Measurements from ENCODE around the gene MED20.
"Not testable (repeated sequence)": the region's sequence is repeated elsewhere in the genome, so short reads cannot be mapped to it uniquely, and the experiment has no call there.

MED20 gene, protein sequence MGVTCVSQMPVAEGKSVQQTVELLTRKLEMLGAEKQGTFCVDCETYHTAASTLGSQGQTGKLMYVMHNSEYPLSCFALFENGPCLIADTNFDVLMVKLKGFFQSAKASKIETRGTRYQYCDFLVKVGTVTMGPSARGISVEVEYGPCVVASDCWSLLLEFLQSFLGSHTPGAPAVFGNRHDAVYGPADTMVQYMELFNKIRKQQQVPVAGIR

GRCh38 chr6:41920921-41921711 lies at the start of gene MED20, which contains the start of gene BYSL:
TSS of gene MED20 (minus strand) at chr6:41921139. CDS start at chr6:41921018, 121 bp downstream.
TSS of gene BYSL (plus strand) at chr6:41921499. CDS start at chr6:41921563, 64 bp downstream.
- H3K4me3 ChIP-seq (ENCODE audit: low read depth, low read length): peak within 1 kb of the TSS; percentile 95
- peak; percentile 76 for DNase-seq (ENCODE audit: low read depth)

DNA sequence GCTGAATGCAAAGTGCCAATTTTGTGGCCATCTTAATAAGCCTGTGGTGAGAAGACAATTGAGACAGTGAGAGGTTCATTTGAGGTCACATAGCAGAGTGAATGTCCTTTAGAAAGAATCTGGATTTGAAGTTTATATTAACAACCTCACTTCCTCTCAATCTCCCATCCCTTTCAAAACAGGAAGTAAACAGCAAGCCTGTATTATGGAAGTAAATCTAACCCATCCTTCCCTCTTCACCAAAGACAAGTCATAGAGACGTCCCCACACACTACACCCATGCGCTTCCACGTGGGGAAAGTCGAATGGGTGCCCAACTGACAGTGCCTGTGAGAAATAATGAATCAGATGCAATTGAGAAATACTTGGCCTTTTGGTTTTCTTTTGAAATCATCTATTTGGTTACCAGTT lies 49.5 kb upstream of the MED20 start:
- H3K4me3 ChIP-seq (ENCODE audit: low read depth, low read length): no peak overlapping the region
- DNase-seq (ENCODE audit: low read depth): peak; percentile 11

DNA sequence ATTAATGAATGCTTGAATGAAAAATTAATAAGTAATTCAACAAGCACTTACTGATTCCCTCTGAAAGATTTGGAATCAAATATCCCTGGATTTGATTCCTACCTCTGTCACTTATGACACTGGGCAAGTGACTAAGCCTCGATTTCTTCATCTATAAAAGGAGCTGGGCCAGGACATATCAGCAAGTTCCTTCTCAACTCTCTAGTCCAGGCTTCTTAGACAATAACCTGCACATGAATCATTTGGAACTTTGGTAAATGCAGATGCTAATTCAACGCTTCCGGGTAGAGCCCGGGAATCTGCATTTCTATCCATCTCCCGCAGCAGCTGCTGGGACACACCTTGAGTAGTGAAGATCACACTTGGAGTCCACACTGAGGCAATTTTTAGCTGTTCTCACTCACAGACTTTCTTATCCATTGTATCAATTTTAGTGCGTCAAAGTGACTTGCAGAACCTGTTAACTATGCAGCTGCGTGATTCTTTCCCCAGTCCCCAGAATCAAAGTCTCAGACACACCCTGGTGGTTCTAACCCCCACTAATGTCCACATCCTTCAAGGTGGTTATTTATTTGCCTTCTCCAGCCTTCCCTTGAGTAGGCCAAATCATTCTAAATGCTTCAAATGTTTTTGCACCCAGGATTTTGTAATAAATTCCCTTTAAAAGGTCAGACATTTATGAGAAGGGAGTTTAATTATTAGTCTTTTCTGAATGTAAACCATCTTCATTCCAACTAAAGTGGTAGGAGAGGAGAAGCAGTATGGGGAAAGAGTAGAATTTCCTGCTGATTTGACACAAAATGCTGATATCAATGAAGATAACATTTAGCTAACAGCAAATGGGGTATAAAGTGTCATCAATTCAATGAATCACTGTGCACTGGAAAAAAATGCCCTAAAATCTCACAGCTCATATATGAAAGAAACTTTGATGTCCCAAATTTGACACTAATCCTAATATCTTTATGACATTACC lies 46.7 kb upstream of the MED20 start:
- no peak overlapping the region for H3K4me3 ChIP-seq (ENCODE audit: low read depth, low read length)
- DNase-seq (ENCODE audit: low read depth): no peak

GRCh38 chr6:41966961-41967311 lies 46.0 kb upstream of the MED20 start:
- DNase-seq (ENCODE audit: low read depth): no peak

DNA sequence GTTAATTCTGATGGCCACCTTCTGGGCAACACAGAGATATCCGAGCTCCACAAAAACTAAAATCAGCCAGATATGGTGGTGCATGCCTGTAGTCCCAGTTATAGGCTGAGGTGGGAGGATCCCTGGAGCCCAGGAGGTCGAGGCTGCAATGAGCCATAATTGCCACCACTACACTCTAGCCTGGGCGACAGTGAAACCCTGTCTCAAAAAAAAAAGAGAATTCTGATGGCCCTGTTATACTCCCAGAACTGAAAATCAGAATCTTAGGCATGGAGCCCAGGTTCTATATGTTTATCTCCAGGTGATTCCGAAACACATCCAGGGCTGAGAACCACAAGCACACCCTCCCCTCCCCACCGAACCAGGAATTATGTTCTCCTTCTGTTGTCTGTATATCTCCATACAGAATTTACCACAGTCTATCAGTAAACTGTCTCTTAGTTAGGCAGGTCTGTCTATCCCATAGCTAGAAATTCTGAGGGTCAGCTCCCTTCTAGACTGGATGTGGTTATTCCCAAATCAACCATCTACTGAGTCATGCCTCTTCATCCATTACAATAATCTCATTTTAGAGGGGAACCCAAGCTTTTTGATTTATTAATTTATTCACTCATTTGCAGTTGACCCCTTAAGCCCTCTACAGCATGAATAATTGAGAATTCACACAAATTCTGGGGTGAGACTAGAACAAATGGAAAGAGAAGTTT lies 45.4 kb upstream of the MED20 start:
- no peak overlapping the region for H3K4me3 ChIP-seq (ENCODE audit: low read depth, low read length)
- no peak for DNase-seq (ENCODE audit: low read depth)

More at GRCh38 chr6:41966961-41967311, 46.0 kb upstream of the MED20 start:
- no peak overlapping the region for H3K4me3 ChIP-seq (ENCODE audit: low read depth, low read length)

DNA sequence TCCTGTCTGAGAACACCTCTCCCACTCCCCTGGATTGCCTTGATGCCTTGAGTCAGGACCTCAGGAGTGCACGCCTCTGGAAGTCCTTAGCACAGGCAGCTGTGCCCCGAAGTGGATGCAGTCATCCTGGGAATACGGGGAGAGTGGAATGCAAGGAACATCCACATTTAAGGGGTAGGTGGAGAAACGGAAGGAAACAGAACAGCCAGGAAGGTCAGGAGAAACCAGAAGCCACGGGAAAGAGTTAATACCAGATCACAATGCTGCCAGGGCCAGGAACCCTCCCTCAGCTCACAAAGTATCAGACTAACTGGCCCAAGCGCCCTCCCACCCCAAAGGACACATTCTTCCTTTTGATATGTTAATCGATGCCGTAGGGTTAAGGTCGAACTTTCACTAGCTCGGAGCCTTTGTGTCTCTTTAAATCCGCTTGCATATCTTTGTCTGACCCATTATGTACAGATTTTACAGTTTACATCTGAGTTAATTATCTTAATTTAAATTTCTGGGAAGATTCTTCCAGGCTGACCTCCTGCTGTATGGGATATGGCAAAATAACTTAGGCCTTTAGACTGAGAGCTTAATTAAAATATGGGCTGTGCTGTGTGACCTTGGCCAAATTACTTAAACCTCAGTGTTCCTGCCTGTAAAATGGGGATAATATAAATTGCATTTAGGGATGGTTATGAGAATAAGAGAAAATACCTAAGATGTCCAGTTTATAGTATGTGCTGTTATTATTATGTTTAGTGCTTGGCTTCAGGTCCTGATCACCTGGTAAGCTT lies 44.7 kb upstream of the MED20 start:
- DNase-seq (ENCODE audit: low read depth): no peak
- H3K4me3 ChIP-seq (ENCODE audit: low read depth, low read length): no peak overlapping the region

DNA sequence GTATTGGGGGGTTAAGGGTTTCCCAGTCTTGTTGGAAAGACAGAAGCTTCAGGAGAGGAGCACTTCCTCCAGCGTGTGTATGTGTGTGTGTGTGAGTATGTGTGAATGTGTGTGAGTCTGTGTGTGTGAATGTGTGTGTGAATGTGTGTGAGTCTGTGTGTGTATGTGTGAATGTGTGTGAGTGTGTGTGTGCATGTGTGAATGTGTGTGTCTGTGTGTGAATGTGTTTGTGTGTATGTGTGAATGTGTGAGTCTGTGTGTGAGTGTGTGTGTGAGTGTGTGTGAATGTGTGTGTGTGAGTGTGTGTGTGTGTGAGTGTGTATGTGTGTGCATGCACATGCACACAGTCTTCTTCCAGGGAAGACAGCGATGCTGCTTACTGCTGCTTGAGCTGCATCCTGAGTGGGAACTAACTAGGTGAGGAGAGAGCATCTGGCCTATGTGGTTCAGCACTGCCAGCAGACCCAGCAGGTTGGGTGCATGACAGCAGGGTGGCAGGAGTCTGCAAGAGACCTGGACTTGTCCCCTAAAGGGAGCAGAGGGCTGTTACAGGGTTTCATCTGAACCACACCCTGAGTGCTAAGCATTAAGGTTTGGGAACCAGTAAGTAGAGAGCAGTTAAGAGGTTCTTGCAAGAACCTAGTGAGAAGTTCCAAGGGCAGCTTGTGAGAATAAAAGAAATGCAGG lies 43.4 kb upstream of the MED20 start:
- no peak overlapping the region for H3K4me3 ChIP-seq (ENCODE audit: low read depth, low read length)
- DNase-seq (ENCODE audit: low read depth): no peak

DNA sequence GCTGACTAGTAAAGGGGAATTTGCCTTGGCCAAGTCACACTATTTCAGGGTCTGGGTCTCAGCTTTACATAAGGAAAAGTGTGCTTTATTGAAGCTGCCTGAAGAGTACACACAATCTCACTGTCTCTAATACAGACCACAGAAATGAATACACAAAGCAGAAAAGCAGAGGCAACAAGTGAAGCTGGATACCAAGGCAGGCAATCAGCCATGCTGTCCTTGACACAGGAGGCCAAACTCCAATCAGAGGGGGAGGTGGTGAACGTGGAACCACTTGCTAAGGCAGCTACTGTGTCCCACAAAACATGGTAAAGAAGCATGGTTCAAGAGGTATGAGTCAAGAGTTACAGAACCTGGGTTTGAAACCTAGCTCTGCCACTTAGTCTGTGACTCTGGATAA lies 42.4 kb upstream of the MED20 start:
- no peak overlapping the region for H3K4me3 ChIP-seq (ENCODE audit: low read depth, low read length)
- DNase-seq (ENCODE audit: low read depth): no peak

GRCh38 chr6:41960028-41960427 lies 39.1 kb upstream of the MED20 start:
- no peak overlapping the region for H3K4me3 ChIP-seq (ENCODE audit: low read depth, low read length)

GRCh38 chr6:41958022-41958856 lies 37.3 kb upstream of the MED20 start:
- DNase-seq (ENCODE audit: low read depth): no peak
- H3K4me3 ChIP-seq (ENCODE audit: low read depth, low read length): no peak overlapping the region

More at GRCh38 chr6:41960028-41960427, 39.1 kb upstream of the MED20 start:
- DNase-seq (ENCODE audit: low read depth): no peak

DNA sequence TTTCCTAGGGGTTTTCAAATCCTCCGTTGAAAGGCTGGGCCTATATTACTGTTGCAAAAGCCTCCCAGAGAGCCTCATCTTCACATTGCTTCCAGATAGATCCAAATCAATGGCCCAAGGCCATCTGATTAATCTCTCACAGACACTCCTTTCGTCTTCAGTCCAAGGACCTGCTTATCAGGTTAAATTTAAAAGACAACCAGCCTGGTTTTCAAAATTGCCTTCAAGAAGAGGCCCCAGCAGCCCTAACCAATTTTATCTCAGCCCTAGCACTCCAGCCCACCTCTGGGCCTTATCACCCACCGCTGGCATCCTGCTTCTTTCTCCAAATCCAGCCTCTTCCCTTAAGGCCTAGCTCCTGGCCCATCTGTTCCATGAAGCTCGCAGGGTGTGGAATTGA lies 36.2 kb upstream of the MED20 start:
- no peak for DNase-seq (ENCODE audit: low read depth)
- no peak overlapping the region for H3K4me3 ChIP-seq (ENCODE audit: low read depth, low read length)

DNA sequence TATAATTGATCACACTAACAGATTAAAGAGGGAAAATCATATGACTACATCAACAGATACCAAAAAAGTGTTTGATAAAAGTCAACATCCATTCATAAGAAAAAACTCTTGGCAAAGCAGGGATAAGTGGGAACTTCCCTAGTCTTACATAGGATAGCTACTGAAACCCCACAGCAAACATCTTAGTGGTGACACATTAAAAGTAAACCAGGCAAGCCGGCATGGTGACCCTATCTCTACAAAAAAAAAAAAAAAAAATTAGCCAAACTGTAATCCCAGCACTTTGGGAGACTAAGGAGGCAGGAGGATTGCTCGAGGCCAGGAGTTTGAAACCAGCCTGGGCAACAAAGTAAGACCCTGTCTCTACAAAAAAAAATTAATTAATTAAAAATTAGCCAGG lies 34.5 kb upstream of the MED20 start:
- H3K4me3 ChIP-seq (ENCODE audit: low read depth, low read length): no peak overlapping the region
- DNase-seq (ENCODE audit: low read depth): no peak

DNA sequence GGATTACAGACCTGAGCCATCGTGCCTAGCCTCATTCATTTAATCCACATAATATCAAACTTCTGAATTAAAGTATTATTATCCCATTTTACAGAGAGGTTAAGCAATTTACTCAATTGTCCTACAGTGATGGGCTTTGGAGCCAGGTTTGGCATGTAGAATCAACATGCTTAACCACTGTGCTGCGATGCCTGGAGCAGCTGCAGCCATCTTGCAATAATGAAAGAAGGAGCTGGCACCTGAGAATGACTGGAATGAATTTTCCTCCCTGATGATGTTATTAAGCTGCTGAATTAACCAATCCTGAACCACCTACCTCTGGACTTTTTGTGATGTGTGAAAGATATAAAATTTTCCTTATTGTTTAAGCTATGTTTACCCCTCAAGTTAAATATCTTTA lies 33.7 kb upstream of the MED20 start:
- H3K4me3 ChIP-seq (ENCODE audit: low read depth, low read length): no peak overlapping the region
- DNase-seq (ENCODE audit: low read depth): no peak

DNA sequence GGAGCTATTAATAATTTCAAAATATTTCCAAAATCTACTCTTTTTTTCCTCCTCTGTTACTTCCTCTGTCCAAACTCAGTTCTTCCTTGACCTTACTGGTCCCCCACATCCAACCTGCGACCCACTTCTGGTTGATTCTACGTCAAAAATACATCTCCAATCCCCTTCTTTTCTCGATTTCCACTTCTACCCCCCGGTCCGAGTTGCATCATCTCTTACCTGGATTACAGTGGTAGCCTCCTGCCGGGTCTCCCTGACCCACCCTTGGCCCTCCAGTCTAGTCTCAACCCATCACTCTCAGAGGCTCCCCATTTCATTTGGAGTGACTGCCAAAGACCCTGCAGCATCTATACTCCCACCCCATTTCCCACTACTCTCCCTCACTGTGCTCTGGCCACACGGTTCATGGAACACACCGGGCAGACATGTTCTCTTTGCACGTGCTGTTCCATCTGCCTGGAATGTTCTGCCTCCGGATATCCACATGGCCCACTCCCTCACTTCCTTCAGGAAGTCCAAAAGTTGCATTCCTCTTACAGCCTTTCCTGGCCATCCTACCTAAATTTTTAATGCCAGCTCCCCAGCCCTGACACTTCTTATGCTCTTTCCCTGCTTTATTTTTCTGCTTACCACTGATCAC lies 26.8 kb upstream of the MED20 start:
- no peak for DNase-seq (ENCODE audit: low read depth)
- no peak overlapping the region for H3K4me3 ChIP-seq (ENCODE audit: low read depth, low read length)

DNA sequence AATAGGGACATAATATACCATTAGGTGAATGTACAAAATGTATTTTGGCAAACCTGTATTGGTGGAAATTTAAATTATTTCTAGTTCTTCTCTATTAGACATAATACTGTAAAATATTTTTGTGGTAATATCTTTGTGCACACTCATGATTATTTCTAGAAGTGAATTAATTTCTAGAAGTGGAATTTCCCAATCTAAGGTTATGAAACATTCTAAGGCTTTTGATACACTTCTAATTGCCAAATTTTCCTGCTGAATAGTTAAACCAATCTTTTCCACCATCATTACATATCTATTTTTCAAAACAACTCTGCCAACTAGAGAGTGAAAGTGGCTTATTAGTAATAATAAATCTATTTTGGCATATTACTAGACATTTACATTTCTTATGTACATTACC lies 22.5 kb upstream of the MED20 start:
- no peak overlapping the region for H3K4me3 ChIP-seq (ENCODE audit: low read depth, low read length)
- no peak for DNase-seq (ENCODE audit: low read depth)

- not testable (repeated sequence) for H3K4me3 ChIP-seq (ENCODE audit: low read depth, low read length); DNase-seq (ENCODE audit: low read depth)
Observed at GRCh38 chr6:41942882-41943281, 21.9 kb upstream of the MED20 start.
